ENCODE data around the gene NLRP1. TPM values are rescaled to one million over a fixed set of nuclear protein-coding genes. Genes with fewer than 3 reads are reported as not detected.

The NLRP1 gene
- total and polyA plus RNA-seq, 9 of the 15 experiments (the other 6 are each of a cell fraction or from before 2014, with no cell fraction given) = 4.0 to 69.4 (median 27.7) TPM

DNA sequence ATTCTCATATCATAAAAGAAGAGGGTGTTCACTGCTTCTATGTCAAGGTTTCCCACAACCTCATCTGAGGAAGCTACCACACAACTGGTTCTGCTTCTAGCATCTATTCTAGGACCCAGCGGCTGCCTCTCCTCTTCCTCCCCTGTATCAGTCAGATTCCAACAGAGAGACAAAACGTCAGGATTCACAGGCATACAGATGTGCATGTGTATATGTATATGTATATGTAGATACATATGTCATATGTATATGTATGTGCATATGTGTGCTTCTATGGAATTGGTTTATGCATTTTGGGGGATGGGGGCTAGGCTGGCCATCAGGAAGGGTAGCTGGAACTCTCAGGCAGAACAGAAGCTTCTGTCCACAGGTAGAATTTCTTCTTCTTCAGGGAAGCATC is 37.4 kb upstream of the NLRP1 start:
- BruUV-seq (replicated peaks) = no TSS peak
- no peak overlapping the region for H3K4me3 ChIP-seq
- FAIRE-seq (no peak), DNase-seq (ENCODE audit: extremely low read depth in 1 of 4, low spot score in 3 of 4) (no peak), ATAC-seq (no peak)
- H3K4me1 ChIP-seq (replicated peaks in 1 of 2; ENCODE audit: control insufficient read depth in 2 of 2, insufficient read depth in 2 of 2, low read length in 2 of 2) = peaks cover 3 to 10% of the 10 kb centered on the region in 2 experiments; a peak in 3 of 5 replicates
- intact Hi-C loops (cut with micrococcal nuclease) = no loop called here
- TF ChIP-seq TBL1XR1 (IDR thresholded peaks at IDR 0.05; ENCODE audit: low read length in 2 of 2) (no peak), FOS (IDR thresholded peaks at IDR 0.05; ENCODE audit: extremely low read depth, insufficient read length) (no peak), ZNF197 (CRISPR knock-in tag; IDR thresholded peaks at IDR 0.05; ENCODE audit: low read depth) (no peak), ILK (tag; IDR thresholded peaks at IDR 0.05; ENCODE audit: borderline replicate concordance, low read depth) (no peak), RBM22 (IDR thresholded peaks at IDR 0.05; ENCODE audit: low read depth, low read length, poor library complexity, severe bottlenecking) (no peak), XRCC3 (IDR thresholded peaks at IDR 0.05) (no peak), HNRNPUL1 (IDR thresholded peaks at IDR 0.05; ENCODE audit: low read length) (no peak), ZNF507 (tag; conservative IDR thresholded peaks at IDR 0.05) (no peak), ZNF785 (CRISPR knock-in tag; IDR thresholded peaks at IDR 0.05) (no peak), ZC3H11A (IDR thresholded peaks at IDR 0.05; ENCODE audit: low read depth, low read length) (no peak), ZNF143 (CRISPR knock-in tag; IDR thresholded peaks at IDR 0.05) (no peak), KAT7 (CRISPR knock-in tag; IDR thresholded peaks at IDR 0.05; ENCODE audit: borderline replicate concordance) (no peak), ZNF586 (CRISPR knock-in tag; conservative IDR thresholded peaks at IDR 0.05) (no peak), SIX5 (IDR thresholded peaks at IDR 0.05; ENCODE audit: borderline replicate concordance in 1 of 2, insufficient read depth in 1 of 2, low read depth in 1 of 2, low read length in 2 of 2) (no peak), NFE2 (IDR thresholded peaks at IDR 0.05; ENCODE audit: low read depth) (no peak), ATF6 (CRISPR knock-in tag; IDR thresholded peaks at IDR 0.05) (no peak)
- TF ChIP-seq, protein P1, sequence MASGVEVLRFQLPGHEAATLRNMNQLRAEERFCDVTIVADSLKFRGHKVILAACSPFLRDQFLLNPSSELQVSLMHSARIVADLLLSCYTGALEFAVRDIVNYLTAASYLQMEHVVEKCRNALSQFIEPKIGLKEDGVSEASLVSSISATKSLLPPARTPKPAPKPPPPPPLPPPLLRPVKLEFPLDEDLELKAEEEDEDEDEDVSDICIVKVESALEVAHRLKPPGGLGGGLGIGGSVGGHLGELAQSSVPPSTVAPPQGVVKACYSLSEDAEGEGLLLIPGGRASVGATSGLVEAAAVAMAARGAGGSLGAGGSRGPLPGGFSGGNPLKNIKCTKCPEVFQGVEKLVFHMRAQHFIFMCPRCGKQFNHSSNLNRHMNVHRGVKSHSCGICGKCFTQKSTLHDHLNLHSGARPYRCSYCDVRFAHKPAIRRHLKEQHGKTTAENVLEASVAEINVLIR (CRISPR knock-in tag; IDR thresholded peaks at IDR 0.05) = no peak
- peaks cover 5% of the 10 kb centered on the region; the same call in 1 of the 2 replicates for H4K20me1 ChIP-seq (replicated peaks; ENCODE audit: control insufficient read depth, insufficient read depth, low read length)
- no peaks in the 10 kb centered on the region for H3K9me1 ChIP-seq (ENCODE audit: control insufficient read depth, insufficient read depth, low read length)
- in situ Hi-C loops (cut with MboI) = no loop called here
- H3K36me3 ChIP-seq (ENCODE audit: control insufficient read depth, insufficient read depth, low read length) = peaks cover 16% of the 10 kb centered on the region
- H3K27ac ChIP-seq (ENCODE audit: extremely low read depth, low read depth, low read length) = no peak overlapping the region
- peaks cover 31% of the 10 kb centered on the region for H3K79me2 ChIP-seq (ENCODE audit: control insufficient read depth, insufficient read depth, low read length)
- CTCF ChIA-PET (ENCODE audit: low intra/inter-chr PET ratio) = no interaction called here
- no peak overlapping the region for H3K9ac ChIP-seq (ENCODE audit: insufficient read depth in 1 of 2, low read depth in 2 of 2, low read length in 2 of 2)
- no peak overlapping the region for H3K4me2 ChIP-seq (ENCODE audit: insufficient read depth, low read length)
- 0% methylated on average over 2 of the region's 2 CpGs for WGBS (ENCODE audit: insufficient coverage, low coverage, missing lambda C conversion rate)
- no peaks in the 10 kb centered on the region; a peak in 1 of 5 replicates for H3K27me3 ChIP-seq (ENCODE audit: control insufficient read depth in 2 of 2, insufficient read depth in 2 of 2, low read length in 2 of 2)
- H2AFZ ChIP-seq (ENCODE audit: low read depth, low read length) = no peak overlapping the region
- no peaks in the 10 kb centered on the region for H3K9me3 ChIP-seq (replicated peaks; ENCODE audit: control insufficient read depth, insufficient read depth, low read depth, low read length)
- POLR2A ChIA-PET = interaction anchor here (6.3 kb wide), 1 partner anchor 8 kb away, joined by 33 read pairs; no protein-coding TSS in a partner anchor

Data from K562 (cell line).